Dermis blood vessel endothelial cell (primary cell): Measurements from ENCODE around the gene IL4I1. TPM values are rescaled to one million over a fixed set of nuclear protein-coding genes. Genes with fewer than 3 reads are reported as not detected.
"Not testable (repeated sequence)": the region's sequence is repeated elsewhere in the genome, so short reads cannot be mapped to it uniquely, and the experiment has no call there.

ENCODE experiments used
- DNase-seq: peaks from one replicate; pipeline ENCODE4 v3.0.0; 2010
- total RNA-seq: library from RNA; depleted of rRNA; stranded (reverse); fragments of >200 nt; gene quantifications from 2 replicates; pipeline ENCODE4 v1.2.3, GENCODE V29; 2014

The IL4I1 gene
- 2.1 and 3.6 TPM in 2 replicates for total RNA-seq

- DNase-seq = peak; percentile 77
These were observed at the start of gene IL4I1 for GRCh38 chr19:49896863-49897621. IL4I1 (minus strand) TSS chr19:49896887; CDS start chr19:49896160, 727 bp downstream.

GRCh38 chr19:49946415-49946814 is 49.7 kb upstream of the IL4I1 start:
- DNase-seq = no peak

- DNase-seq = not testable (repeated sequence)
These were observed 47.9 kb upstream of the IL4I1 start for GRCh38 chr19:49944567-49944966.

GRCh38 chr19:49940482-49940791 is 43.8 kb upstream of the IL4I1 start:
- DNase-seq = no peak

GRCh38 chr19:49939721-49940481 is 43.2 kb upstream of the IL4I1 start:
- no peak for DNase-seq

GRCh38 chr19:49938662-49939061 is 42.0 kb upstream of the IL4I1 start:
- DNase-seq = no peak

GRCh38 chr19:49937750-49938381 is 41.2 kb upstream of the IL4I1 start:
- DNase-seq = peak; percentile 81

- no peak for DNase-seq
These were observed 39.9 kb upstream of the IL4I1 start for GRCh38 chr19:49936549-49936948.

GRCh38 chr19:49933643-49934042 is 37.0 kb upstream of the IL4I1 start:
- DNase-seq = no peak

GRCh38 chr19:49932731-49933131 is 36.0 kb upstream of the IL4I1 start:
- no peak for DNase-seq

- no peak for DNase-seq
These were observed 35.4 kb upstream of the IL4I1 start for GRCh38 chr19:49932041-49932451.

GRCh38 chr19:49931293-49932040 is 34.8 kb upstream of the IL4I1 start:
- no peak for DNase-seq

- DNase-seq = peak; percentile 21
These were observed 33.9 kb upstream of the IL4I1 start for GRCh38 chr19:49930483-49931011.

- DNase-seq = peak; percentile 99
These were observed 33.2 kb upstream of the IL4I1 start for GRCh38 chr19:49929611-49930482.

- peak; percentile 82 for DNase-seq
These were observed 32.5 kb upstream of the IL4I1 start, which contains the start of the genes ATF5 and NUP62 for GRCh38 chr19:49929121-49929610. ATF5 (plus strand) TSS chr19:49929205; CDS start chr19:49930851, 1,646 bp downstream. NUP62 (minus strand) TSS chr19:49929504; CDS start chr19:49909807, 19,697 bp downstream.

- DNase-seq = no peak
These were observed 31.0 kb upstream of the IL4I1 start for GRCh38 chr19:49927526-49928264.

GRCh38 chr19:49926515-49926914 is 29.8 kb upstream of the IL4I1 start:
- no peak for DNase-seq

GRCh38 chr19:49925486-49925885 is 28.8 kb upstream of the IL4I1 start:
- DNase-seq = no peak

- not testable (repeated sequence) for DNase-seq
These were observed 28.2 kb upstream of the IL4I1 start for GRCh38 chr19:49924881-49925210.
